ENCODE results near the gene SYVN1.

DNA sequence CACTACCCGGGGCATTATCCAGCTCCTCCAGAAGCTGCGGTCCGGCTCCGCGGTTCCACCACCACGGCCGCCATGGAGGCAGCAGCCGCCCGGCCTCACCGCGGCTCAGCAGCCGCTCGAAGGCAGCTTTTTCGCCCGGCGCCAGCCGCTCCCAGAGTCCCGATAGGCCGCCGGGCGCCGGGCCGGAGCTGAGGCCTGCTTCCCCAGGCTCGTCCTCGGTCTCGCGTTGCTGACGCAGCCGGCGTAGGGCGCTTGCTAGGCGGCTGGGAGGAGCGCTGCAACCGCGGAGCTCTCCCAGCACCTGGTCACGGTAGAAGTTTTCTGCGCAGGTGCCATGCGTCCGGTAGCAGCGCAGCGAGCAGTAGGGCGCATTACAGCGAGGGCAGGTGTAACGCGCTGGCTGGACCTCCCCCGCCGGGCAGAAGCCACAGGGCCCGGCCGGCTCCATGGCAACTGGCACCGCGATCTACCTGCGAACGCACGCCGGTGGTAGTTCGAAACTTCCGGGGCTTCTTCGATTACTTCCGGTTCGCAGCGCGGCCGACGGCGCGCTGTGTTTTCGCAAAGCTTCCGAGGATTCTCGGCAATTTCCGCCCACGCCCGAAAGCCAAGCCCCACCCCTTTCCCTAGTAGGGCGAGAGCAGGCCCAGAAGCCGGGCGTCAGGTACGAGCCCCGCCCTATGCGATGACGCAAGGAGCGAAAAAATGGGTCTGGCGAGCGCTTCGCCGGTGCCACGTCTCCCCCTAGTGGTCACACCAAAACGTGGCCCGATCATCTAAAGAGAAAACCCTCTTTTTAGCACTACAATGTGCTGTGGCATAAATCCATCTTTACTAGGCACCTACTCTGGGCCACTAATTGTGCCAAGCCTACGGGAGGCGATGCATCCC is 16.9 kb downstream of the SYVN1 start, which contains the start of gene ZNHIT2:
- TF ChIP-seq, protein P1, sequence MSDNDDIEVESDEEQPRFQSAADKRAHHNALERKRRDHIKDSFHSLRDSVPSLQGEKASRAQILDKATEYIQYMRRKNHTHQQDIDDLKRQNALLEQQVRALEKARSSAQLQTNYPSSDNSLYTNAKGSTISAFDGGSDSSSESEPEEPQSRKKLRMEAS (IDR thresholded peaks at IDR 0.05) = no peak
- TF ChIP-seq RAD21 (IDR thresholded peaks at IDR 0.05; ENCODE audit: low read depth) (no peak), ELF1 (IDR thresholded peaks at IDR 0.05; ENCODE audit: borderline replicate concordance, low read depth) (no peak), SIN3A (IDR thresholded peaks at IDR 0.05; ENCODE audit: low read depth) (no peak), CEBPB (IDR thresholded peaks at IDR 0.05; ENCODE audit: low read depth) (no peak), POLR2A (IDR thresholded peaks at IDR 0.05; ENCODE audit: borderline replicate concordance, extremely low read depth, insufficient read depth, insufficient read length) (peak; percentile 87), EZH2phosphoT487 (IDR thresholded peaks at IDR 0.05; ENCODE audit: borderline replicate concordance) (no peak), POLR2AphosphoS5 (IDR thresholded peaks at IDR 0.05; ENCODE audit: low read depth, low read length) (peak; percentile 75), EZH2 (IDR thresholded peaks at IDR 0.05) (no peak), YY1 (IDR thresholded peaks at IDR 0.05; ENCODE audit: extremely low read depth, insufficient replicate concordance, low read depth, low read length) (no peak), ZFX (IDR thresholded peaks at IDR 0.05) (peak; percentile 100)
- TF ChIP-seq, protein P2, sequence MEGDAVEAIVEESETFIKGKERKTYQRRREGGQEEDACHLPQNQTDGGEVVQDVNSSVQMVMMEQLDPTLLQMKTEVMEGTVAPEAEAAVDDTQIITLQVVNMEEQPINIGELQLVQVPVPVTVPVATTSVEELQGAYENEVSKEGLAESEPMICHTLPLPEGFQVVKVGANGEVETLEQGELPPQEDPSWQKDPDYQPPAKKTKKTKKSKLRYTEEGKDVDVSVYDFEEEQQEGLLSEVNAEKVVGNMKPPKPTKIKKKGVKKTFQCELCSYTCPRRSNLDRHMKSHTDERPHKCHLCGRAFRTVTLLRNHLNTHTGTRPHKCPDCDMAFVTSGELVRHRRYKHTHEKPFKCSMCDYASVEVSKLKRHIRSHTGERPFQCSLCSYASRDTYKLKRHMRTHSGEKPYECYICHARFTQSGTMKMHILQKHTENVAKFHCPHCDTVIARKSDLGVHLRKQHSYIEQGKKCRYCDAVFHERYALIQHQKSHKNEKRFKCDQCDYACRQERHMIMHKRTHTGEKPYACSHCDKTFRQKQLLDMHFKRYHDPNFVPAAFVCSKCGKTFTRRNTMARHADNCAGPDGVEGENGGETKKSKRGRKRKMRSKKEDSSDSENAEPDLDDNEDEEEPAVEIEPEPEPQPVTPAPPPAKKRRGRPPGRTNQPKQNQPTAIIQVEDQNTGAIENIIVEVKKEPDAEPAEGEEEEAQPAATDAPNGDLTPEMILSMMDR (IDR thresholded peaks at IDR 0.05 in 2 of 3, conservative IDR thresholded peaks at IDR 0.05 in 1 of 3; ENCODE audit: borderline replicate concordance in 1 of 3, insufficient read depth in 1 of 3, low read depth in 2 of 3, low read length in 2 of 3) = peak in 2 of 3 experiments; percentile 83 to 93; a peak in 4 of 6 replicates
- TF ChIP-seq, protein P3, sequence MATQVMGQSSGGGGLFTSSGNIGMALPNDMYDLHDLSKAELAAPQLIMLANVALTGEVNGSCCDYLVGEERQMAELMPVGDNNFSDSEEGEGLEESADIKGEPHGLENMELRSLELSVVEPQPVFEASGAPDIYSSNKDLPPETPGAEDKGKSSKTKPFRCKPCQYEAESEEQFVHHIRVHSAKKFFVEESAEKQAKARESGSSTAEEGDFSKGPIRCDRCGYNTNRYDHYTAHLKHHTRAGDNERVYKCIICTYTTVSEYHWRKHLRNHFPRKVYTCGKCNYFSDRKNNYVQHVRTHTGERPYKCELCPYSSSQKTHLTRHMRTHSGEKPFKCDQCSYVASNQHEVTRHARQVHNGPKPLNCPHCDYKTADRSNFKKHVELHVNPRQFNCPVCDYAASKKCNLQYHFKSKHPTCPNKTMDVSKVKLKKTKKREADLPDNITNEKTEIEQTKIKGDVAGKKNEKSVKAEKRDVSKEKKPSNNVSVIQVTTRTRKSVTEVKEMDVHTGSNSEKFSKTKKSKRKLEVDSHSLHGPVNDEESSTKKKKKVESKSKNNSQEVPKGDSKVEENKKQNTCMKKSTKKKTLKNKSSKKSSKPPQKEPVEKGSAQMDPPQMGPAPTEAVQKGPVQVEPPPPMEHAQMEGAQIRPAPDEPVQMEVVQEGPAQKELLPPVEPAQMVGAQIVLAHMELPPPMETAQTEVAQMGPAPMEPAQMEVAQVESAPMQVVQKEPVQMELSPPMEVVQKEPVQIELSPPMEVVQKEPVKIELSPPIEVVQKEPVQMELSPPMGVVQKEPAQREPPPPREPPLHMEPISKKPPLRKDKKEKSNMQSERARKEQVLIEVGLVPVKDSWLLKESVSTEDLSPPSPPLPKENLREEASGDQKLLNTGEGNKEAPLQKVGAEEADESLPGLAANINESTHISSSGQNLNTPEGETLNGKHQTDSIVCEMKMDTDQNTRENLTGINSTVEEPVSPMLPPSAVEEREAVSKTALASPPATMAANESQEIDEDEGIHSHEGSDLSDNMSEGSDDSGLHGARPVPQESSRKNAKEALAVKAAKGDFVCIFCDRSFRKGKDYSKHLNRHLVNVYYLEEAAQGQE (IDR thresholded peaks at IDR 0.05; ENCODE audit: low read depth) = no peak
- TF ChIP-seq, protein P4, sequence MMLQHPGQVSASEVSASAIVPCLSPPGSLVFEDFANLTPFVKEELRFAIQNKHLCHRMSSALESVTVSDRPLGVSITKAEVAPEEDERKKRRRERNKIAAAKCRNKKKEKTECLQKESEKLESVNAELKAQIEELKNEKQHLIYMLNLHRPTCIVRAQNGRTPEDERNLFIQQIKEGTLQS (IDR thresholded peaks at IDR 0.05) = no peak
